Measurements from ENCODE around the gene C12orf76.
"Not testable (repeated sequence)": the region's sequence is repeated elsewhere in the genome, so short reads cannot be mapped to it uniquely, and the experiment has no call there.

C12orf76 gene

DNA sequence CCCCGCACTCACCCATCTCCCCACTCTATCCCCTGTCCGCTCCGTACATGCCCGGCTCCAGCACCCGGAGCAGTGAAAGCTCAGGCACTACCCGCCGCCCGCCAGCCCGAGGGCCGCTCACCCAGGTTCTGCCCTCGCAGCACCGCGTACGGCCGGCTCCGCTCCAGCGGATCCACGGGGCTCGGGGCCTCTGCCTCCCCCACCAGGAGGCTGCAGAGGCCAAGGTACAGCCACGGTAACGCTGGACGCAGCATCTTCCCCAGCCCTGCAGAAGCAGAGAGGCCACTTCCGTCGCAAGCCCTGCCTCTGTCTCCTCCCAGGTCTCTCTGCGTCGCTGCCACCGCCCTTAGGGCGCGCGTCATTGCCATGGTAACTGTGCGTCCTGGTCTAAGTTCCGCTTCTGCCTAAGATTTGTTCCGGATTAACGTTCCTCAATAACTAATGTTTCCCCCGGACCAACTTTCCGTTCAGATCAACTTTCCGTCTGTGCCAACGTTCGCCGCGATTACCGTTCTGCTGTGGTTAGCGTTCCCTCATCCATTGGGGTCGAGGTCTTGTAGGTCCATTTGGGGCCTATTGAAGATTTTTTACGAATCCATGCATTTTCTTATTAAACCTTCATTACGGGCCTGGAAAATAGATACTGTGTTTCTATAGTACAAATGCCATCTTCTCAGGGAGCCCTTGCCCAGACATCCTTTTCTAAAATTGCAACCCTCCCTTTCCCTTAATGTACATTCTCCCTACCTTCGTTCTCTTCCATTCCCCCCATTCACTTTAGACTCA lies at the start of gene C12orf76:
Gene C12orf76, minus strand, starts transcription at position 281 of the 786 bp plus-strand sequence. Its CDS starts 27 bp downstream, at position 254.
- Histone ChIP-seq H3K27me3 (ENCODE audit: control insufficient read depth in 1 of 2, insufficient read depth in 2 of 2, low read length in 2 of 2) (no peaks in the 10 kb centered on the region), H3K9me3 (ENCODE audit: control insufficient read depth in 2 of 2, low read length in 2 of 2) (no peaks in the 10 kb centered on the region), H3K9ac (ENCODE audit: low read length in 2 of 2) (peak within 1 kb of the TSS; percentile 72 to 81), H3K27ac (ENCODE audit: low read length) (peak within 1 kb of the TSS; percentile 49), H3K4me1 (ENCODE audit: control insufficient read depth, insufficient read depth, low read length) (peaks cover 22% of the 10 kb centered on the region), H3K4me3 (ENCODE audit: low read length in 2 of 2) (peak within 1 kb of the TSS; percentile 82 to 92), H3K36me3 (ENCODE audit: control insufficient read depth in 2 of 2, insufficient read depth in 2 of 2, low read length in 2 of 2) (peaks cover 0 to 2% of the 10 kb centered on the region in 2 donors)

GRCh38 chr12:110093631-110094311 lies 45.4 kb upstream of the C12orf76 start:
- no peaks in the 10 kb centered on the region for H3K4me1 ChIP-seq (ENCODE audit: control insufficient read depth, insufficient read depth, low read length)
- H3K36me3 ChIP-seq (ENCODE audit: control insufficient read depth in 2 of 2, insufficient read depth in 2 of 2, low read length in 2 of 2) = no peaks in the 10 kb centered on the region
- H3K27ac ChIP-seq (ENCODE audit: low read length) = no peak overlapping the region
- H3K4me3 ChIP-seq (ENCODE audit: low read length in 2 of 2) = no peak overlapping the region
- no peaks in the 10 kb centered on the region for H3K27me3 ChIP-seq (ENCODE audit: control insufficient read depth in 1 of 2, insufficient read depth in 2 of 2, low read length in 2 of 2)
- H3K9ac ChIP-seq (ENCODE audit: low read length in 2 of 2) = no peak overlapping the region
- H3K9me3 ChIP-seq (ENCODE audit: control insufficient read depth in 2 of 2, low read length in 2 of 2) = no peaks in the 10 kb centered on the region

DNA sequence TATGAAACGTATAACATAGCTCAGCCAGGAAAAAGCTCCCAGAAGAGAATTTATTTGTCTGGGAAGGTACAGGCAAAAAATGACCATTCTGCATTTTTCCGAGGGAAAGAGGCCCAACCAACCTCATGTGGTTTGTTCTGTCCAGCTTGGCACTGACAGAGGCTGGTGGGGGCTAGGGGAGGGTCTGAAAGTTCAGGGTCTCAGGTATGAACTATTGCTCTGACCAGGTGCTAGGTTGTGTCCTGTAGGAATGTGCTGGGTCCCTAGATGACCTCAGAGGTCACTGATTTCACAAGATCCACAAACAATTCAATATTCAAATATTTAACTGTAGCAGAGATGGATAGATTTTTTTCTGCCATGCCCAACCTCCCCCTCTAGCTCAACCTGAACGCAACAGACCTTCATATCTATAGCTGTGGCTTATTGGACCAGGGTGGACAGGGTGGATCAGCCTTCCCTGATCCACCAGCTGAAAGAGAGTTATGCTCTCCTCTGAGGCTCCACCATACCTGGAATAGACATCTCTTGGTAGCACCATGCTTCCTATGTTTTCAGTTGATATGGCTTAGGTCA lies 42.9 kb upstream of the C12orf76 start:
- no peaks in the 10 kb centered on the region for H3K36me3 ChIP-seq (ENCODE audit: control insufficient read depth in 2 of 2, insufficient read depth in 2 of 2, low read length in 2 of 2)
- H3K4me3 ChIP-seq (ENCODE audit: low read length in 2 of 2) = no peak overlapping the region
- H3K9me3 ChIP-seq (ENCODE audit: control insufficient read depth in 2 of 2, low read length in 2 of 2) = no peaks in the 10 kb centered on the region
- no peak overlapping the region for H3K9ac ChIP-seq (ENCODE audit: low read length in 2 of 2)
- no peaks in the 10 kb centered on the region for H3K27me3 ChIP-seq (ENCODE audit: control insufficient read depth in 1 of 2, insufficient read depth in 2 of 2, low read length in 2 of 2)
- no peaks in the 10 kb centered on the region for H3K4me1 ChIP-seq (ENCODE audit: control insufficient read depth, insufficient read depth, low read length)
- no peak overlapping the region for H3K27ac ChIP-seq (ENCODE audit: low read length)

GRCh38 chr12:110090266-110091135 lies 42.2 kb upstream of the C12orf76 start:
- H3K27ac ChIP-seq (ENCODE audit: low read length) = no peak overlapping the region
- no peaks in the 10 kb centered on the region for H3K9me3 ChIP-seq (ENCODE audit: control insufficient read depth in 2 of 2, low read length in 2 of 2)
- no peaks in the 10 kb centered on the region for H3K4me1 ChIP-seq (ENCODE audit: control insufficient read depth, insufficient read depth, low read length)
- no peaks in the 10 kb centered on the region for H3K36me3 ChIP-seq (ENCODE audit: control insufficient read depth in 2 of 2, insufficient read depth in 2 of 2, low read length in 2 of 2)
- no peaks in the 10 kb centered on the region for H3K27me3 ChIP-seq (ENCODE audit: control insufficient read depth in 1 of 2, insufficient read depth in 2 of 2, low read length in 2 of 2)
- no peak overlapping the region for H3K9ac ChIP-seq (ENCODE audit: low read length in 2 of 2)
- H3K4me3 ChIP-seq (ENCODE audit: low read length in 2 of 2) = no peak overlapping the region

DNA sequence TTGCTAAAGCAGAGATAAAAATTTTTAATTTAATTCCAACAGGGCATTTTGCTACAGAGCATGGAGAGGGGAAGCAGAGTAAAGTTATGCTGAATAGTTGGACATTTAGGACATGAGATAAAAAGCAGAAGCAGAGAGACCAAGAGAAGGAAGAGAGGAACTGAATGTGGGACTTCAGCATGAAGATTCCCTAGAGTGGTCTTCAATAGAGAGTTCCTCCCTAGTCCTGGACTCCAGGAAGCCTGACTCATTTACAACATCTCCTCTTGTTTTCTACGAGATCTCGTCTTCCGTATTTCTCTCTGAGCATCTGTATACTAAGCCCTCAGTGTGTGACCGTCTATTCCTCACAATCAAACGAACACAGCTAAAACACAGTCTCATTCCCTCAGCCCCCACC lies 40.6 kb upstream of the C12orf76 start:
- Histone ChIP-seq H3K27ac (ENCODE audit: low read length) (no peak overlapping the region), H3K9ac (ENCODE audit: low read length in 2 of 2) (no peak overlapping the region), H3K27me3 (ENCODE audit: control insufficient read depth in 1 of 2, insufficient read depth in 2 of 2, low read length in 2 of 2) (no peaks in the 10 kb centered on the region)

GRCh38 chr12:110088216-110088615 lies 39.9 kb upstream of the C12orf76 start:
- not testable (repeated sequence) for H3K27me3 ChIP-seq (ENCODE audit: control insufficient read depth in 1 of 2, insufficient read depth in 2 of 2, low read length in 2 of 2); H3K4me3 ChIP-seq (ENCODE audit: low read length in 2 of 2); H3K27ac ChIP-seq (ENCODE audit: low read length); H3K9ac ChIP-seq (ENCODE audit: low read length in 2 of 2); H3K9me3 ChIP-seq (ENCODE audit: control insufficient read depth in 2 of 2, low read length in 2 of 2); H3K36me3 ChIP-seq (ENCODE audit: control insufficient read depth in 2 of 2, insufficient read depth in 2 of 2, low read length in 2 of 2); H3K4me1 ChIP-seq (ENCODE audit: control insufficient read depth, insufficient read depth, low read length)

More for the DNA sequence above, 40.6 kb upstream of the C12orf76 start:
- no peaks in the 10 kb centered on the region for H3K36me3 ChIP-seq (ENCODE audit: control insufficient read depth in 2 of 2, insufficient read depth in 2 of 2, low read length in 2 of 2)
- H3K9me3 ChIP-seq (ENCODE audit: control insufficient read depth in 2 of 2, low read length in 2 of 2) = no peaks in the 10 kb centered on the region
- H3K4me3 ChIP-seq (ENCODE audit: low read length in 2 of 2) = no peak overlapping the region
- no peaks in the 10 kb centered on the region for H3K4me1 ChIP-seq (ENCODE audit: control insufficient read depth, insufficient read depth, low read length)

DNA sequence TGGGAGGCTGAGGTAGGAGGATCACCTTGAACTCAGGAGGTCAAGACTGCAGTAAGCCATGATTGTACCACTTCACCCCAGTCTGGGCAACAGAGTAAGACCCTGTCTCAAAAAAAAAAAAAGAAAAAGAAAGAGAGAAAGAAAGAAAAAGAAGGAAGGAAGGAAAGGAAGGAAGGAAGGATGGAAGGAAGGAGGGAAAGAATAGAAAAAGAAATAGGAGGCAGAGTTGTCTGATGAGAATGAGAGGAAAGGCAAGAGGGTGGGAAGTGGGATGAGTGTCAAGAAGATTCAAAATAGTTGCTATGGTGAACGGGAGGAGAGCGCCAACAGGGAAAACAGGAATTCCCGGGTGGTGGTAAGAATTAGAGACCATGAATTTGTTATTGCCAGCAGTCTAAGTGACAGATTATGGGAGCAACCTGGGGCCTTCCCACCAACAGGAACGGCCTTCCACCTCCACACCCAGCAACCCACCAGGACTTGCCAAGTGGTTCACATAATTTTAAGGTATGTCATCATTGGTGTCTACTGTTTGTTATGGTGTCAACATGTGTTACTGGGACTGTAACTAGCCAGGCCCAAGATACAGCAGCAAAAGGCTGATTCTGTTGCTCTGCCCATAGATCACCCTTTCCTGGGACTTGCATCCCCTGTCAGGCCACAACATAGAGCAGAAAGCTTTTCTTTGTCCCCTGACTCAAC lies 36.1 kb upstream of the C12orf76 start:
- no peaks in the 10 kb centered on the region for H3K9me3 ChIP-seq (ENCODE audit: control insufficient read depth in 2 of 2, low read length in 2 of 2)

DNA sequence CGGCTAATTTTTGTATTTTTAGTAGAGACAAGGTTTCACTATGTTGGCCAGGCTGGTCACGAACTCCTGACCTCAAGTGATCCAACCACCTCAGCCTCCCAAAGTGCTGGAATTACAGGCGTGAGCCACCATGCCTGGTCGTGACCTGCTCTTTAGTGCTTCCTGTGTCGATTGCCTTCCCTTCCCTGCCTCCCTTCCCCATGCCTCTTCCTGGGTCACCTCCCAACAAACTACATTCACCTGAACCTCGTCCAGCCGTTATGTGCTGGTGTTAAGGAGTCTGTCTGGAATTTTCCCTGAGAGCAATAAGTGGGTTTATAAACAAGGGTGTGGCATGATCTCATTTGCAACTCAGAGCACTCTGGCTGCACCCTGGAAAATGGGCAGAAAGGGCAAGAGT lies 32.1 kb upstream of the C12orf76 start:
- Histone ChIP-seq H3K9ac (ENCODE audit: low read length in 2 of 2) (no peak overlapping the region), H3K27me3 (ENCODE audit: control insufficient read depth in 1 of 2, insufficient read depth in 2 of 2, low read length in 2 of 2) (peaks cover 0 to 2% of the 10 kb centered on the region in 2 donors), H3K9me3 (ENCODE audit: control insufficient read depth in 2 of 2, low read length in 2 of 2) (no peaks in the 10 kb centered on the region), H3K36me3 (ENCODE audit: control insufficient read depth in 2 of 2, insufficient read depth in 2 of 2, low read length in 2 of 2) (no peaks in the 10 kb centered on the region), H3K4me3 (ENCODE audit: low read length in 2 of 2) (no peak overlapping the region), H3K27ac (ENCODE audit: low read length) (no peak overlapping the region), H3K4me1 (ENCODE audit: control insufficient read depth, insufficient read depth, low read length) (peaks cover 2% of the 10 kb centered on the region)

More for the DNA sequence above, 36.1 kb upstream of the C12orf76 start:
- H3K27me3 ChIP-seq (ENCODE audit: control insufficient read depth in 1 of 2, insufficient read depth in 2 of 2, low read length in 2 of 2) = peaks cover 0 to 2% of the 10 kb centered on the region in 2 donors
- no peak overlapping the region for H3K4me3 ChIP-seq (ENCODE audit: low read length in 2 of 2)
- no peak overlapping the region for H3K27ac ChIP-seq (ENCODE audit: low read length)
- H3K9ac ChIP-seq (ENCODE audit: low read length in 2 of 2) = no peak overlapping the region
- peaks cover 2% of the 10 kb centered on the region for H3K4me1 ChIP-seq (ENCODE audit: control insufficient read depth, insufficient read depth, low read length)
- no peaks in the 10 kb centered on the region for H3K36me3 ChIP-seq (ENCODE audit: control insufficient read depth in 2 of 2, insufficient read depth in 2 of 2, low read length in 2 of 2)

DNA sequence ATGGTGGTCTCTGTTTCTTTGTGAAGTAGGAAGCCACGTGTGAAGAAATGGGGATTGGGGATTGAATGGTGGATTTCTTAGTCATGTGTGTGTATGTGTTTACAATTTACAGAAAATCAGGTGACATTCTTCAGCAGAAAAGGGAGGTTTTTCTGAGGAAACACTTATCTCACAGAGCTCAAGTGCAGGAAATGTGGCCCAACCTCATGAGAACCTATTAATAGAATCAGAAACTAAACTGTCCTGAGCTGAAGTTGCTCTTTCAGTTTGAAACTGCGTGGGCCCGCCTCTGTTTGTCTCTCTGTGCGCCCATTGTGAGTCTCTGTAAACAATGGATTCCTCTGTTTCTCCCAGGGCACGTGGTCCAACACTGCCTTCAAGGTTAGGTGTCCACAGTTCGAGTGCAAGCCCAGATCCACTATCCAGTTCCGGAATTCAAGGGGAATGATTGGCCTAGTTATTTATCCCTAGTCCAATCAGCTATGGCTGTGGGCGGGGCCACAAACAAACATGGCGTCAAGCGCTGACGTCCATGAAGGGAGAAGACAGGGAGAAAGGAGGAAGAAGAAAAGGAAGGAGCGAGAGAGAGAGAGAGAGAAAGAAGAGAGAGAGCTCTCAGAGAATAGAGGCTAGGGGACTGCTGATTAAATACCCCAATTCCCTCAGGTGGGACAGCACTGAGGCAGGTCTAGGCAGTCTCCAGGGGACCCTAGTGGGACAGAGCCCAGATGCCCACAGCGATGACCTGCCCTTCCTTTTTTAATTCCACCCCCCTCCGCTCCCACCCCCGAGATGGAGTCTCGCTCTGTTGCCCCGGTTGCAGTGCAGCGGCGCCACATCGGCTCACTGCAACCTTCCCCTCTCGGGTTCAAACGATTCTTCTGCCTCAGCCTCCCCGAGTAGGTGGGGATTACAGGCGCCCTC lies 31.4 kb upstream of the C12orf76 start:
- Histone ChIP-seq H3K27me3 (ENCODE audit: control insufficient read depth in 1 of 2, insufficient read depth in 2 of 2, low read length in 2 of 2) (peaks cover 0 to 2% of the 10 kb centered on the region in 2 donors), H3K9ac (ENCODE audit: low read length in 2 of 2) (no peak overlapping the region), H3K4me3 (ENCODE audit: low read length in 2 of 2) (peak overlapping the region in 1 of 2 donors; percentile 22), H3K36me3 (ENCODE audit: control insufficient read depth in 2 of 2, insufficient read depth in 2 of 2, low read length in 2 of 2) (no peaks in the 10 kb centered on the region), H3K4me1 (ENCODE audit: control insufficient read depth, insufficient read depth, low read length) (peaks cover 2% of the 10 kb centered on the region), H3K27ac (ENCODE audit: low read length) (no peak overlapping the region), H3K9me3 (ENCODE audit: control insufficient read depth in 2 of 2, low read length in 2 of 2) (no peaks in the 10 kb centered on the region)
